Endothelial cell (in vitro differentiated cells): ENCODE data around the gene F13A1. TPM values are rescaled to one million over a fixed set of nuclear protein-coding genes. Genes with fewer than 3 reads are reported as not detected.

Experiments
- DNase-seq: peaks from one replicate; pipeline ENCODE4 v3.0.0; 2021; ENCODE audit warnings: low spot score
- H3K27ac Mint-ChIP-seq: one replicate; pipeline ENCODE4 v1.8.0; 2021; ENCODE audit warnings: mixed read lengths, inconsistent platforms; ENCODE audit not compliant: unreplicated experiment
- H3K27me3 Mint-ChIP-seq: one replicate; pipeline ENCODE4 v1.8.0; 2021; ENCODE audit warnings: mild to moderate bottlenecking, moderate library complexity, mixed read lengths, inconsistent platforms; ENCODE audit not compliant: unreplicated experiment
- H3K36me3 Mint-ChIP-seq: one replicate; pipeline ENCODE4 v1.8.0; 2021; ENCODE audit warnings: mild to moderate bottlenecking, low read depth, mixed read lengths, inconsistent platforms; ENCODE audit not compliant: unreplicated experiment
- H3K4me1 Mint-ChIP-seq: one replicate; pipeline ENCODE4 v1.8.0; 2021; ENCODE audit warnings: mild to moderate bottlenecking, mixed read lengths, inconsistent platforms; ENCODE audit not compliant: unreplicated experiment
- H3K4me3 Mint-ChIP-seq: one replicate; pipeline ENCODE4 v1.8.0; 2021; ENCODE audit warnings: mild to moderate bottlenecking, mixed read lengths, inconsistent platforms; ENCODE audit not compliant: unreplicated experiment
- H3K9me3 Mint-ChIP-seq: one replicate; pipeline ENCODE4 v1.8.0; 2021; ENCODE audit warnings: mixed read lengths, inconsistent platforms; ENCODE audit not compliant: unreplicated experiment
- total RNA-seq: library from RNA; stranded (reverse); fragmentation: NEBNext Ultra II Directional; extraction: Animal tissue kit (Norgen Biotek cat#: 25700); gene quantifications from one replicate; pipeline ENCODE4 v1.2.1, GENCODE V29; 2021; ENCODE audit not compliant: unreplicated experiment
- TF ChIP-seq, protein P1 (sequence below): fragments of 200-600 bp; sonication (generic); IDR thresholded peaks from one replicate; pipeline ENCODE4 v1.5.0; 2021; ENCODE audit warnings: antibody characterized with exemption; ENCODE audit not compliant: unreplicated experiment

The F13A1 gene
- total RNA-seq, 1 donor from 2014 or later: not detected

DNA sequence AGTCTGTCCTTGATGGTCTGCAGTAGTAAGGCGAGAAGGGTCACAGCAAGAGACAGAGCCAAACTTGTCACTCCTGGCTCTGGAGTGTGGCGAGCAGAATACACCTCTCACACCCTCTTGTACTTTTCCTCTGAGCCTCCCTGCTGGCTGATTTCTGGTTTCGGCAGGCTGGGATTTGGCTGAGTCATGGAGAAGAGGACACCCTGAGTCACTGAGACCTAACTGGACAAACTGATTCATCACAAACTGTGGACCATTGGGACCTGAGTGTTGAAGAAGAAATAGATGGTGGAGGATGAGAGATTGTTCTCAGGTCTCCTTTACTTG lies 101.7 kb downstream of the F13A1 start:
- Mint-ChIP-seq H3K9me3 (no peaks in the 10 kb centered on the region), H3K4me3 (no peak overlapping the region), H3K27ac (no peak overlapping the region), H3K4me1 (no peaks in the 10 kb centered on the region), H3K36me3 (no peaks in the 10 kb centered on the region), H3K27me3 (peaks cover 4% of the 10 kb centered on the region)
- no peak for DNase-seq
- TF ChIP-seq, protein P1, sequence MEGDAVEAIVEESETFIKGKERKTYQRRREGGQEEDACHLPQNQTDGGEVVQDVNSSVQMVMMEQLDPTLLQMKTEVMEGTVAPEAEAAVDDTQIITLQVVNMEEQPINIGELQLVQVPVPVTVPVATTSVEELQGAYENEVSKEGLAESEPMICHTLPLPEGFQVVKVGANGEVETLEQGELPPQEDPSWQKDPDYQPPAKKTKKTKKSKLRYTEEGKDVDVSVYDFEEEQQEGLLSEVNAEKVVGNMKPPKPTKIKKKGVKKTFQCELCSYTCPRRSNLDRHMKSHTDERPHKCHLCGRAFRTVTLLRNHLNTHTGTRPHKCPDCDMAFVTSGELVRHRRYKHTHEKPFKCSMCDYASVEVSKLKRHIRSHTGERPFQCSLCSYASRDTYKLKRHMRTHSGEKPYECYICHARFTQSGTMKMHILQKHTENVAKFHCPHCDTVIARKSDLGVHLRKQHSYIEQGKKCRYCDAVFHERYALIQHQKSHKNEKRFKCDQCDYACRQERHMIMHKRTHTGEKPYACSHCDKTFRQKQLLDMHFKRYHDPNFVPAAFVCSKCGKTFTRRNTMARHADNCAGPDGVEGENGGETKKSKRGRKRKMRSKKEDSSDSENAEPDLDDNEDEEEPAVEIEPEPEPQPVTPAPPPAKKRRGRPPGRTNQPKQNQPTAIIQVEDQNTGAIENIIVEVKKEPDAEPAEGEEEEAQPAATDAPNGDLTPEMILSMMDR: no peak

DNA sequence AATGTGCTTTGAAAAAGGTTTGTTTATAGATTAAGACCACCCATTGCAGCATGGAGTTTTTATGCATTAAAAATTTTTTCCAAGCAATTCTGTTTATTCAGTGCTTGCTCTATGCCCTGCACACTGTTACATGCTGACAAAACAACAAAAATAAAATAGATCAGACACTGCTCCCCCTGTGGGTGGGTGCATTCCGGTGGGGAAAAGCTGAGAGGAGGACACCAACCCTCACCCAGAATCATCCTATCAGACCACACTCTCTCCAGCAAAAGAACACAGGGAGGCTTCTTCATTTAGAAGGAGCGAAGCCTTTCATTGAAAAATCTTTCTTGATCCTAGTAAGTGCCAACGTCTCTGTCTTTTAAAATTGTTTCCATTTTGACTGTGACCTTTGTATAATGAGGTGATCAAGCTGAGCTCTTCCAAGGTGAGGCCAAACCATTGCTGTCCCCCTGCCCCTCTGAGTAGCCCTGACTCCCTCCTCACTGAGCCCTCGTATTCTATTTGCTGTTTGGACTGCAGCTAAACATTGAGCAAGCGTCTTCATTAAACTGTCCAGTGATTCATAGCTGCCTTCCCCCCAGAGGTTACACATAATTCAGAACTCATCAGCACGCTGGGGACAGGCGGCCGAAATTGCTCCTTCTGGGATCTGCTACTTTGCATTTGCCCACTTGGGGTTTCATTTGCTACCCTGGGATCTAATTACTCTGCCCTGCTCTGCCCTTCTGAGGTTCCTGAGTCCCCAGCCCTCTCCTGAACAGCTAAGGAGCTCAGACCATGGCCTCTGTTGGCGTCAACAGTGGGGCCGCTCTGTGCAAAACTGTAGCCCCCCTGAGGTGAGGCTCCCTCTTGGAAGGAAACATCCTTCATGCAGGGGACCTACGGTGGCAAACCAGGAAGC lies 102.4 kb downstream of the F13A1 start:
- no peak overlapping the region for H3K4me3 Mint-ChIP-seq
- peaks cover 4% of the 10 kb centered on the region for H3K27me3 Mint-ChIP-seq
- H3K27ac Mint-ChIP-seq: no peak overlapping the region
- TF ChIP-seq, protein P1: no peak
- no peak for DNase-seq
- no peaks in the 10 kb centered on the region for H3K4me1 Mint-ChIP-seq
- no peaks in the 10 kb centered on the region for H3K9me3 Mint-ChIP-seq
- no peaks in the 10 kb centered on the region for H3K36me3 Mint-ChIP-seq

DNA sequence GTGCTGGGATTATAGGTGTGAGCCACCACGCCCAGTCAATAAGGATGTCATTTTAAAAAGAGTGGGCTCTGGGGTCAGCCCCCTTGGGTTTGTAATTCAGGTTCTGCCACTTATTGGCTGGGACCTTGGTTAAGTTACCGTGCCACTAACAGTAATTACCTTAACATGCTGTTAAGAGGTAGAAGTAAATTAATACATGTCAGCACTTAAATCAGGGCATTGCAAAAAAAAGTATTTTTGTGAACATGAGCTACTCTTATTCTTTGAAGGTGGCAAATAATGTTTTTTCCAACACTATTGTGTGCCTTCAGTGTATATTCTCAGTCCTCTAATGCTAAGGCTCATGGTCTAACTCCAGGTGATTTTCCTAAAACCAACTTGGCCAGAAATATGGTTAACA lies 109.5 kb downstream of the F13A1 start:
- Mint-ChIP-seq H3K9me3 (no peaks in the 10 kb centered on the region), H3K4me3 (no peak overlapping the region), H3K27me3 (no peaks in the 10 kb centered on the region), H3K4me1 (no peaks in the 10 kb centered on the region), H3K36me3 (peaks cover 5% of the 10 kb centered on the region), H3K27ac (no peak overlapping the region)
- TF ChIP-seq, protein P1: no peak
- DNase-seq: no peak

DNA sequence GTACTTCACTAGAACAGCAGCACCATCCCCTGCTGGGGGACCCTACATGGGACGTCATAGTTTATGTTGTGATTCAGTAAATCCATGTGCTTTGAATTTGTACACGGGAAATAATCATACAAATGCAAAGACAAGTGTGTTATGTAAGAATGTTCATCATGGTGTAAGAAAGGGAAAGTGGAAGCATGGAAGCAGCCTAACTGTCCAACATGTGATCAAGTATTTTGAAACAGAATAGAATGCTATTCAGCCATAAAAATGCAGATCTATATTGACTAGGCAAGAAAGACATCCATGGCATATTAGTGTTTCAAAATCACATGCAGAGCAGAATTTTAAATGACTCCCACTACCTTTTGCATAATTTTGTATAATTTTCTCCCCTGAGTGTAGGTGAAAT lies 117.6 kb downstream of the F13A1 start:
- DNase-seq: no peak
- Mint-ChIP-seq H3K4me3 (no peak overlapping the region), H3K27ac (no peak overlapping the region), H3K9me3 (no peaks in the 10 kb centered on the region), H3K4me1 (no peaks in the 10 kb centered on the region), H3K36me3 (no peaks in the 10 kb centered on the region), H3K27me3 (peaks cover 2% of the 10 kb centered on the region)
- TF ChIP-seq, protein P1: no peak

DNA sequence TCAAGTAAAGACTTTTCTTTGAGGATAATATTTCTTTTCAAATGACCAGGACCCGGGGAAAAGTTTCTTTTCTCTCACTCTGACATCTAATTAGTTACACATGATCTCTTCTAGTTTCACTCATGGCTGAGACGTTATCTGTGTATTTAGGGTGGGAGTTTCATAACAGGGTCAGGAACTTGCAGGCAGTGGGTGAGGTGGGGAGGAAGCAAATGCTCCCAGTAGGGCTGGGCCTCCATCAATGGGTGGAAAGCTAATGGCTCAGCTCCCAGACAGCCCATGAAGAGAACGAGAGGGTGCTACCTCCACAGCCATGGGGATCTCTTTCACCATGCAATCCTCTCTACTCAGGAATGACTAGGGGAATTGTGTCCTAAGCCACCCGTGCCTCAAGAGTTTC lies 119.3 kb downstream of the F13A1 start:
- no peak for DNase-seq
- TF ChIP-seq, protein P1: no peak
- Mint-ChIP-seq H3K27ac (no peak overlapping the region), H3K36me3 (no peaks in the 10 kb centered on the region), H3K4me3 (no peak overlapping the region), H3K4me1 (no peaks in the 10 kb centered on the region), H3K9me3 (no peaks in the 10 kb centered on the region), H3K27me3 (peaks cover 2% of the 10 kb centered on the region)
